Activated T-cell treated with anti-CD3 and anti-CD28 coated beads for 4 hours (primary cell): ENCODE results near the gene INPP5A.

Experiments
- DNase-seq: peaks from one replicate; pipeline ENCODE4 v3.0.0-alpha.2; 2020

INPP5A gene

GRCh38 chr10:132616170-132616995 is 78.8 kb downstream of the INPP5A start:
- DNase-seq, result peak; percentile 21

- no peak for DNase-seq
Measured at GRCh38 chr10:132616996-132617736, 79.6 kb downstream of the INPP5A start.

DNA sequence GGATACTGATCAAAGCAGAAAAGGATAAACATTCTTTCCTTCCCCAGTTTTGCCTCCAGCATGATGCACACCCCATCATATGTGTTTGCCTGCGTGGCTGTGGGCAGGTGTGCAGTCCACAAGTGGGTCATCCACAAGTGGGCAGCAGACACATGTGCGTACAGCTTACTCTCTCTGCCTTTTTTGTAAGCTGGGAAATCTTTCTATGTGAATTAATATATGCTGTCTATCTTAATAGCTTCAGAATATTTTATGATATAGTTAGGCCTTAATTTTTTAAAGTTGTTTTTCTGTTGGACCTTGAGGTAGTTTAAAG is 80.1 kb downstream of the INPP5A start:
- no peak for DNase-seq

DNA sequence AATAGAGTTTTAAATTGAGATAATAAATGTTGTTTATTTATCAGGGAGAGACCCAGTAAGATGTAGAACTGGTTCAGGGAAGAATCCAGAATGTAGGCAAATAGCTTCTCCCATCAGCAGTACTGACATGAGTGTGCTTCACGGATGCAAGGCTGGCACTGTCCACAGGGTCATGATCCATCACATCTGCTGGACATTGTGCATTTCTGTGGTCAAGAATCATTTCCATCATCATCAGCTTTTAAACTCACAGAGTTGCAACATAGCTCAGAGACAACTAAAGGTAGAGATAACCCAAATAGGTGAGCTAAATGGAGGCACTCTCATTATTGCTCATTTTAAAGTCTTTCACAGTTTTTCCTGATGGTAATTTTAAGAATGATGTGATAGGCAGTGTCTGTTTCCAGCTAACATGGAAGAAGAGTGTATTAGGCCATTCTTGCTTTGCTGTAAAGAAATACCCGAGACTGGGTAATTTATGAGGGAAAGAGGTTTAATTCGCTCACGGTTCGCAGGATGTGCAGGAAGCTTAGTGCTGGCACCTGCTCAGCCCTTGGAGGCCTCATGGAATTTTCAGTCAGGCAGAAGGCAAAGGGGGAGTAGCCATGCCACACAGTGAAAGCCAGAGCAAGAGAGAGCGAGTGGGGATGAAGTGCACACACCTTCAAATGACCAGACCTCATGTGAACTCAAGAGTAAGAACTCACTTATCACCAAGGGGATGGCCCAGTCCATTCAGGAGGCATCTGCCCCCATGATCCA is 80.8 kb downstream of the INPP5A start:
- no peak for DNase-seq

DNA sequence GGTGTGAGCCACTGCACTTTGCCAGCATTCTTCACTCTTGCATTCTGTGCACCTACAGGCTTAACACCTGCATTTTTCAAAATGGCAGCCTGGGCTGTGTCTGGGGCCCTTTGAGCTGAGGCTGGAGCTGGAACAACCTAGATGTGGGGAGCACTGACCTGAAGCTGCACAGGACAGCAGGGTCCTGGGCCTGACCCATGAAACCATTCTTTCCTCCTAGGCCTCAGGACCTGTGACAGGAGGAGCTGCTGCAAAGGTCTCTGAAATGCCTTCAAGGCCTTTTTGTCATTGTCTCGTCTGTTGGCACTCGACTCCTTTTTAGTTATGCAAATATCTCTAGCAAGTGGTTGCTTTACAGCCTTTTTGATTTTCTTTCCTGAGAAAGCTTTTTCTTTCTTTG is 82.3 kb downstream of the INPP5A start:
- DNase-seq, result no peak

DNA sequence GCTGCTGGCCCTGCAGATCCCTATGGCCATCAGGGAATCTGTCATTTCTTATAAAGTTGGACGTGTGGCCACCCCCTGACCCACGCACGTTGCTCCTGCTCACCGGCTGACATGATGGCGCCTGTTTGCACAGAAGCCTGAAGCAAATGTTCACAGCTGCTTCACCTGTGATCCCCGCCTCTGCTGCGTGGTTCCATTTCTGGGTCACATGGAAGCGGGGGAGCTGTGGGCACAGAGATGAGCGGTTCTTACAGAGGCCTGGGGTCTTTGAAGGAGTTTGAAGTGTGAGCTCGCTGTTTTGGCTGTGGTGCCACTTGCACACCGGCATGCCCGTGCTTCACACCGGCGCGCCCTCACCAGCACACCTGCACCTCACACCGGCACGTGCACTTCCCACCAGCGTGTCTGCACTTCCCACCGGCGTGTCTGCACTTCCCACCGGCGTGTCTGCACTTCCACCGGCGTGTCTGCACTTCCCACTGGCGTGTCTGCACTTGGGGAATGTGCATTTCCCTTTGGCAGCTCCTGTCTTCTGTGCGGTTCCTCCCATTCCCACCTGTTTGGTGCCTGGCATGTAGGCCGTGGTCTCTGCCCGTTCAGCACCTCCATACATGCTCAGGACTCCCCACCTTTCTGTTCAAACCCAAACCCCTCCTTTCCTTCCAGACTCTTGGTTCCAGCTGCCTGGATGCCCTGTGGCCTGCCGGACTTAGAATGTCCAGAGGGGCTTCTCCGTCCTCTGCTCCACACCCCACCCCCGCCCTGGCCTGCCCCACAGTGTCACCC is 86.7 kb downstream of the INPP5A start:
- DNase-seq, result no peak

- no peak for DNase-seq
Measured at GRCh38 chr10:132624847-132625471, 87.4 kb downstream of the INPP5A start.

DNA sequence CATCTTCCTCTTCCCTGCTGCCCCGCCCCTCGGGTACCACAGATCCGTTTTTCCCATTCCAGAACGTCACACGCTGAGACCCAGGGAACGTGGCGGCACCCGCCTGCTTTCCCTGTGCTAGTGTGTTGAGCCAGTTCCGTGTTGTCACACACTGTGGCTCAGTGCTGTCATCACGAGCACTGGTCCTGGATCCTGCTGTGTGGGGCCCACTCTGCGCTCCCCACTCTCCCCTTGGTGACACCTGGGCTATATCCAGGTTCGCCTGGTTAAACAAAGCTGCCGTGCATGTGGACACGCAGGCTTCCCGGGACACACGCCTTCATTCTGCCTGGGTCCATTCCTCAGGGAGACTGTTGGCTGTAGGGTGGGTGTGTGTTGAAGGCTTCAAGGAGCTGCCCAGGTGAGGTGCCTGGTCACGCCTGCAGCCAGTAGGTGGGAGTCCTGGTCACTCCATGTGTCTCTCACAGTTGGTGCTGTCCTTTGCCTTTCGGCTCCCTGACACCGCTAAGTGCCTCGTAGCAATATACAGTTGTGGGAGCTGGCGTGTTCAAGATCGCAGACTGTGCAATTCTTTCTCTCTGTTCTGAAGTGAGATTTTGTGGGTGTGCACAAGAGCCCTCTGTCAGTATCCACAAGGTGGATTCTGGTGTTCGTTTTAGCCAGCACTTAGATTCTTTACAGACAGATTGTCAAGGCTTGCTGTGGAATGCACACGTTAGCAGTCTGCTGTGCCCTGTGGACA is 88.6 kb downstream of the INPP5A start:
- no peak for DNase-seq

DNA sequence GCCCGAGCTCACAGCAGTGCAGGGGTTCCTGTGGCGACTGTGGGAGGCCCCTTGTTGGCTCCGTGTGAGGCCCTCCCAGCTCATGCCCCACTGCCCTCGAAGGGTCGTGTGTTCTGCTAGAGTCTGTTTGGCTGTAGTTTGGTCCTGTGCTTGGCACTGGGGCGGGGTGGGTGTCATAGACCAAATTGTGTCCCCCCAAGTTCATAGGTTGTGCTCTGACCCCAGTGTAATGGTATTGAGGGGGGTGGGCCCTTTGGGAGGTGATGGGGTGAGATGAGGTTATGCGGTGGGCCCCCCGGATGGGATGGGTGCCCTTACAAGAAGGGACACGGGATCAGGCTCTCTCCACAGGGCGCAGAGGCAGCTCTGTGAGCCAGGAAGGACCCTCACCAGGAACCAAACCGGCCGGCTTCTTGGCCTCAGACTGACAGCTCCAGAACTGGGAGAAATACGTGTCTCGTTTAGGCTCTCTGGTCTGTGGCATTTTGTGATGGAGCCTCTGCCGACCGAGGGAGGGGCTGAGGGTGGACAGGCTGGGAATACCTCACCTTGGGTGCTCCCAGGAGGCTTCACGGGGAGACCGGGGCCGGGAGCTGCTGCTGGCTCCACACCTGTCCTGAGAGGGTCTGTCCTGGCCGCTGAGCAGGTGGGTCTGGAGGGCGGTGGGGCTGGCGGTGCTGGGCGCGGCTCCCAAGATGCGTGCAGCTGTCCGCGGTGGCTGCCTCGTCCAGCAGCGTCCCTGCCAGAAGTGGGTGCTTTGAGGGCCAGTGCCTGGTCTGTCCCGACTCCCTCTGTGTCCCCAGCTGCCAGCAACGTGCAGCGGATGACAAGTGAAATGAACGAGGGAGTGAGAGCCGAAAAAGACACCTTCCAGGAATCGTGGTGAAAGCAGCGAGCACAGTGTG is 89.4 kb downstream of the INPP5A start:
- DNase-seq, result no peak

GRCh38 chr10:132627666-132628531 is 90.3 kb downstream of the INPP5A start:
- no peak for DNase-seq

DNA sequence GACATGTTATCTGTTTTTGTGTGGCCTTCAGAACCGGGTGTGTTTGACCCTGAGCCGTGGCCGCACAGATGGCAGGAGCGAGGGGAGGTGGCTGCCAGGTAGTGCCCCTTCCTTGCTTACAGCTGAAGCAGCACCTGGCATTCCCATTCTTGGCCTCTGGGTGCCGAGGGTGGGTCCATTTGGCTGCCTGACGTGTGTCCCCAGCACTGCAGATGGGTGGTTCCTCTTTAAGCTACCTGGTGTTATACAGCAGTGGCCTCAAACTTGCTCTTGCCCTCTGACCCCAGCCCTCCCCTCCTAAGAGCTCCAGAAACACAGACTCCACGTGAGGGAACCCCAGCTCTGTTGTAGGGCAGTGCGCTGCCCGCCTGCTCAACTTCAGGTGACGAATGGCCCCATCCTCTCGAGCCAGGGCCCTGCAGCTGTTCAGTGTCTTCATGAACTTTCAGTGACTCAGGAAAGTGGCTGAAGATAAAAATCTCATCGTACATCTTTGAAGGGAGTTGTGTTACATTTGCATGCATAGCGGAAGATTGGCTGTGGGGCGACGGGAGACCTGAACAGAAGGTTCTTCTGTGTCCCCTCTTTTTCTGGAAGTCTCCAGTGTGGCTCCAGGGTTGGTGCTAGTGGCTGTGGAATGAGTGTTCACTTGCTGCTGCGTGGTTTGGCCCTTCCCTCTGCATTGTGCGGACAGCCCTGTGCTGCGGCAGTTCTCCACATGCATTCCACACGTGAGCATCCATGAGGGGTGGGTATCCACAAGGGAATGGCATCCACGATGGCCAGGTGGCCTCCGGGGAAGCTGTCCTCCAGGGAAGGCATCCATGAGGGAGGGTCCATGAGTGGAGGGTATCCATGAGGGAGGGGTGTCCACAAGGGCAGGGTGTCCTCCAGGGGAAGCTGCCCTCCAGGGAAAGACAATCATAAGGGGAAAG is 91.6 kb downstream of the INPP5A start:
- no peak for DNase-seq

DNA sequence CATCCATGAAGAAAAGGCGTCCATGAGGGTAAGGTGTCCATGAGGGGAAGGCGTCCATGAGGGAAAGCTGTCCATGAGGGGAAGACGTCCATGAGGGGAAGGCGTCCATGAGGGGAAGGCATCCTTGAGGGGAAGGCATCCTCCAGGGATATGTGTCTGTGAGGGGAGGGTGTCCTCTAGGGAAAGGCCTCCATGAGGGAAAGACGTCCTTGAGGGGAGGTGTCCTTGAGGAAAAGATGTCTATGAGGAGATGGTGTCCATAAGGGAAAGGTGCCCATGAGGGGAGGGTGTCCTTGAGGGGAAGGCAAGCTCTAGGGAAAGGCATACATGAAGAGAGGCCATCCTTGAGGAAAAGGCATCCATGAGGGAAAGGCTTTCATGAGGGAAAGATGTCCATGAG is 92.6 kb downstream of the INPP5A start:
- no peak for DNase-seq

GRCh38 chr10:132630666-132631337 is 93.2 kb downstream of the INPP5A start:
- DNase-seq, result no peak

GRCh38 chr10:132631338-132631735 is 93.8 kb downstream of the INPP5A start:
- DNase-seq, result no peak

DNA sequence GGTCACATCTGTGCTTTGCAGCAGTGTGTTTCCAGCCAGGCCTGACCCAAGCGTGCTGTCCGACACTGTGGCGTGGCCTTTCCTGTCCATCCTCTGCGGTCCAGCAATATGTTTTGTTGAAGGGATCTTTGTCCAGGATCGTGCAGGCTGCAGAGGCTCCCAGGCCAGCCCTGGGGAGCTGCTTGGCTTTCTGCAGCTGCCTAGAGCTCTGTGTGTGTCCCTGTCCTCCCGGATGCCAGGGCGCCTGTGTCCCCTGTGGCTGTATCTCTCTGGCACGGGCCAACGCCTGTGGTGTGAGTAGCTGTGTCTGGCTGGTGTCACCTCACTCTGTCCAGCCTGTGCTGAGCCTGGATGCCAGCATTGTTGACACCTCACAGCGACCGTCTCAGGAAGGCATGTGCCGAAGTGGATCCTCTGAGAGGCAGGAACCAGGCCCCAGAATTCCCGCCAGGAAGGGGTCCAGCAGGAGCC is 94.5 kb downstream of the INPP5A start:
- no peak for DNase-seq

GRCh38 chr10:132632851-132633684 is 95.5 kb downstream of the INPP5A start:
- DNase-seq, result no peak
